H7 (cell line): ENCODE measurements around the gene MLH1. TPM values are rescaled to one million over a fixed set of nuclear protein-coding genes. Genes with fewer than 3 reads are reported as not detected.
"Not testable (repeated sequence)": the region's sequence is repeated elsewhere in the genome, so short reads cannot be mapped to it uniquely, and the experiment has no call there.

Experiments
- DNase-seq: peaks from one replicate; pipeline ENCODE4 v3.0.0; 2012
- H3K27me3 ChIP-seq: 2 replicates; pipeline ENCODE4 v1.6.0; 2011; ENCODE audit warnings: mild to moderate bottlenecking, low read length; ENCODE audit not compliant: control insufficient read depth, insufficient read depth
- H3K36me3 ChIP-seq: replicated peaks from 2 replicates; pipeline ENCODE4 v1.5.1; 2011; ENCODE audit warnings: low read length; ENCODE audit not compliant: control insufficient read depth, insufficient read depth
- H3K4me3 ChIP-seq: 2 replicates; pipeline ENCODE4 v1.5.1; 2011; ENCODE audit warnings: low read depth, mild to moderate bottlenecking, control low read depth, low read length, moderate library complexity; ENCODE audit not compliant: insufficient read depth
- total RNA-seq: library from RNA; depleted of rRNA; stranded (reverse); fragments of >200 nt; shearing (Covaris generic); gene quantifications from 2 replicates; pipeline ENCODE4 v1.2.3, GENCODE V29; 2014; rRNA removed

Gene MLH1
- total RNA-seq, result 46.4 and 55.7 TPM in 2 replicates

DNA sequence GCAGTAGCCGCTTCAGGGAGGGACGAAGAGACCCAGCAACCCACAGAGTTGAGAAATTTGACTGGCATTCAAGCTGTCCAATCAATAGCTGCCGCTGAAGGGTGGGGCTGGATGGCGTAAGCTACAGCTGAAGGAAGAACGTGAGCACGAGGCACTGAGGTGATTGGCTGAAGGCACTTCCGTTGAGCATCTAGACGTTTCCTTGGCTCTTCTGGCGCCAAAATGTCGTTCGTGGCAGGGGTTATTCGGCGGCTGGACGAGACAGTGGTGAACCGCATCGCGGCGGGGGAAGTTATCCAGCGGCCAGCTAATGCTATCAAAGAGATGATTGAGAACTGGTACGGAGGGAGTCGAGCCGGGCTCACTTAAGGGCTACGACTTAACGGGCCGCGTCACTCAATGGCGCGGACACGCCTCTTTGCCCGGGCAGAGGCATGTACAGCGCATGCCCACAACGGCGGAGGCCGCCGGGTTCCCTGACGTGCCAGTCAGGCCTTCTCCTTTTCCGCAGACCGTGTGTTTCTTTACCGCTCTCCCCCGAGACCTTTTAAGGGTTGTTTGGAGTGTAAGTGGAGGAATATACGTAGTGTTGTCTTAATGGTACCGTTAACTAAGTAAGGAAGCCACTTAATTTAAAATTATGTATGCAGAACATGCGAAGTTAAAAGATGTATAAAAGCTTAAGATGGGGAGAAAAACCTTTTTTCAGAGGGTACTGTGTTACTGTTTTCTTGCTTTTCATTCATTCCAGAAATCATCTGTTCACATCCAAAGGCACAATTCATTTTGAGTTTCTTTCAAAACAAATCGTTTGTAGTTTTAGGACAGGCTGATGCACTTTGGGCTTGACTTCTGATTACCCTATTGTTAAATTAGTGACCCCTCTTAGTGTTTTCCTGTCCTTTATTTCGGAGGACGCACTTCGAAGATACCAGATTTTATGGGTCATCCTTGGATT is at the start of gene MLH1:
Gene MLH1, plus strand, starts transcription at position 193 of the 958 bp plus-strand sequence. Its CDS starts 30 bp downstream, at position 223.
- peaks cover 6% of the 10 kb centered on the region; the same call in 1 of the 2 replicates for H3K36me3 ChIP-seq
- peak within 1 kb of the TSS; percentile 76 for H3K4me3 ChIP-seq
- DNase-seq, result peak; percentile 85
- no peaks in the 10 kb centered on the region for H3K27me3 ChIP-seq

- peaks cover 31% of the 10 kb centered on the region for H3K27me3 ChIP-seq
- no peaks in the 10 kb centered on the region for H3K36me3 ChIP-seq
- DNase-seq, result peak; percentile 57
- peak overlapping the region; percentile 63 for H3K4me3 ChIP-seq
Measured at GRCh38 chr3:36943601-36944000, 49.7 kb upstream of the MLH1 start.

- H3K4me3 ChIP-seq, result peak overlapping the region; percentile 63
- no peaks in the 10 kb centered on the region for H3K36me3 ChIP-seq
- peak; percentile 87 for DNase-seq
- peaks cover 31% of the 10 kb centered on the region for H3K27me3 ChIP-seq
Measured at GRCh38 chr3:36944012-36944640, 49.2 kb upstream of the MLH1 start.

DNA sequence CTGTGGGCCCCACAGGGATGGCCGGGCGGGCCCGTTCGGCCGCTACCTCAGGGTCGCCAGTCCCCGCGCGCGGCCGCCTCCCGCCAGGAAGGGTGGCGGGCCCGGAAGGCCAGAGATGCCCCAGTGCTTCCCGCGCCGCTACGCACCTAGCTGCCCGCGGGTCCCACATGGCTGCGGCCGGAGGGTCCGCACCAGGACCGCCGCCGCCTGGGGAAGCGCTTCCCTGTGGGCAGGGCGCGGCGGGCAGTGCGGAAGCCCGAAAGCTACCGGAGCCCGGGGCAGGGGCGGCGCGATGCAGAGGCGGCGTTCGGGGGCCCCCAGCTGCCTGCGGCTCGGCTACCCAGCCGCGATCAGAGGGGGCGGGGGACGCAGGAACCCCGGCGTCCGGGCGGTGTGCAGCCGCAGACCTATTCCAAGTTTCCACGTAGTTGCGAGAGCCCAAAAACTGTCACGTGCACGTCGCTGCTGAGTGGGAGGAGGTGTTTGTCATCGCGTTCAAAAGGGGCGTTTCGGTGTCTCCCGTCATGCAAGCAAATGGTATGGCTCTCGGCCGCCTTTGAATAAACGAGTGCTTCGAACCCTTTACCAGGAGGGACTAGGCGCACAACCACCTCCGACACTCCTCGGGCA is 48.6 kb upstream of the MLH1 start, which contains the start of gene TRANK1:
Gene TRANK1, minus strand, starts transcription at position 414 of the 630 bp plus-strand sequence. Its CDS starts 245 bp downstream, at position 169.
- Histone ChIP-seq H3K27me3 (peaks cover 31% of the 10 kb centered on the region), H3K36me3 (no peaks in the 10 kb centered on the region), H3K4me3 (peak within 1 kb of the TSS; percentile 63)
- peak; percentile 86 for DNase-seq

GRCh38 chr3:36945333-36945980 is 47.9 kb upstream of the MLH1 start:
- Histone ChIP-seq H3K27me3 (peaks cover 31% of the 10 kb centered on the region), H3K36me3 (no peaks in the 10 kb centered on the region), H3K4me3 (peak overlapping the region; percentile 63)
- DNase-seq, result no peak

- DNase-seq, H3K36me3 ChIP-seq, H3K4me3 ChIP-seq: not testable (repeated sequence)
- H3K27me3 ChIP-seq, result peaks cover 29% of the 10 kb centered on the region
Measured at GRCh38 chr3:36947814-36948213, 45.5 kb upstream of the MLH1 start.

- Histone ChIP-seq H3K4me3 (no peak overlapping the region), H3K36me3 (no peaks in the 10 kb centered on the region), H3K27me3 (no peaks in the 10 kb centered on the region)
- DNase-seq, result no peak
Measured at GRCh38 chr3:36954452-36955134, 38.7 kb upstream of the MLH1 start.

DNA sequence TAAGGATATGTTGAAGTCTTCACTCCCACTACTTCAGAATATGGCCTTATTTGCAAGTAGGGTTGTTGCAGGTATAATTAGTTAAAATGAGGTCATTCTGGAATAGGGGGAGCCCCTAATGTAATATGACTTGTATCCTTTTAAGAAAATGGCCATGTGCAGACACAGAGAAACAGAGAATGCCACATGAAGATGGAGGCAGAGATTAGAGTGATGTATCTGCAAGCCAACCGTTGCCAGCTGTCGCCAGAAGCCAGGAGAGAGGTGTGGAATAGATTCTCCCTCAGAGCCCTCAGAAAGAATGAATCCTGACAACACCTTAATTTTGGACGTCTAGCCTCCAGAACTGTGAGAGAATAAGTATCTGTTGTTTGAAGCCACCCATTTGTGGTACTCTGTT is 37.2 kb upstream of the MLH1 start:
- Histone ChIP-seq H3K36me3 (no peaks in the 10 kb centered on the region), H3K4me3 (no peak overlapping the region), H3K27me3 (no peaks in the 10 kb centered on the region)
- DNase-seq, result no peak

DNA sequence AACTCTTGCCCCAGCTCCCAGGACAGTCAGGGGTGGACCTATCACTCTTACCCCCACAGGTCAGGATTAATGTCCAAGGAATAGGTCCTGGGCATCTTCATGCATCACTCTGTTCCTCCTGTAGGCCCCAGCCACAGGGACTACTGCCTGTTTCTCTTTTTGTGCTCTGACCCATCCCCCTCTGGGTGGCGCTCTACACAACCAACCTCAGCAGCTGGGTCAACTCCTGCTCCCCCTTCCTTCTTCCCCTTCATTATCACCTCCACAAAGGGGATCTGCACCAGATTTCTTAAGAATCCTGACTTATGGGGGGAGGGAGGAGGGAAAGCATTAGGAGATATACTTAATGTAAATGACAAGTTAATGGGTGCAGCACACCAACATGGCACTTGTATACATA is 36.3 kb upstream of the MLH1 start:
- no peaks in the 10 kb centered on the region for H3K27me3 ChIP-seq

GRCh38 chr3:36957862-36958686 is 35.2 kb upstream of the MLH1 start:
- H3K27me3 ChIP-seq, result no peaks in the 10 kb centered on the region
- no peak overlapping the region for H3K4me3 ChIP-seq
- DNase-seq, result no peak
- H3K36me3 ChIP-seq, result no peaks in the 10 kb centered on the region

More for the DNA sequence above, 36.3 kb upstream of the MLH1 start:
- Histone ChIP-seq H3K4me3 (no peak overlapping the region), H3K36me3 (no peaks in the 10 kb centered on the region)
- peak; percentile 55 for DNase-seq

DNA sequence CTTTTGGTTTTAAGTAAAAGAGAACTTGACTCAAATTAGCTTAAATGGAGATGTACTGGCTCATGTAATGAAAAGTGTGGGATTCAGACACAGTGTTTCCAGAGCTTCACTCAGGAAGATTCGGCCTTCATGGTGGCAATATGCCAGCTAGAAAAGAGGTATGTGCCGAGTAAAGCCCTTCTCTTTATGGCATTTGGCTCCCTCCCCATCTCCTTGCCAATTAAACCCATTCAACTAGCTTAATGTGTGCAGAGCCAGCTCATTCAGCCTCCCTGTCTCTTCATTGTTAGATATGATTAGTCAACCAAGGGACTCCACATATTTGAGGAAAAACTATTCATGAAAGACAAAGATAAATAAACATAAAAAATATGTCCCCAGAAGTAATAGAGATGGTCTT is 33.5 kb upstream of the MLH1 start:
- H3K27me3 ChIP-seq, result no peaks in the 10 kb centered on the region
- H3K36me3 ChIP-seq, result no peaks in the 10 kb centered on the region
- H3K4me3 ChIP-seq, result no peak overlapping the region
- no peak for DNase-seq

DNA sequence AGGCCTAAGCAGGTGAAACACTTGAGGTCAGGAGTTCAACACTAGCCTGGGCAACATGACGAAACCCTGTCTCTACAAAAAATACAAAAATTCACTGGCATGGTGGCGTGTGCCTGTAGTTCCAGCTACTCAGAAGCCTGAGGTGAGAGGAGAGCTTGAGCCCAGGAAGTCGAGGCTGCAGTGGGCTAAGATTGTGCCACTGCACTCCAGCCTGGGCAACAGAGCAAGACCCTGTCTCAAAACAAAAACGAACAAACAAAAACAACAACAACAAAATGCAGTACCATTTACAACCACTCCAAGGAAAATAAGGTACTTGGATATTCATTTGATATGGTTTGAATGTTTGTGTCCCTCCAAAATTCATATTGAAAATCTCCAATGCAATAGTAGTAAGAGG is 32.8 kb upstream of the MLH1 start:
- no peak overlapping the region for H3K4me3 ChIP-seq
- H3K36me3 ChIP-seq, result no peaks in the 10 kb centered on the region
- H3K27me3 ChIP-seq, result no peaks in the 10 kb centered on the region
- no peak for DNase-seq

DNA sequence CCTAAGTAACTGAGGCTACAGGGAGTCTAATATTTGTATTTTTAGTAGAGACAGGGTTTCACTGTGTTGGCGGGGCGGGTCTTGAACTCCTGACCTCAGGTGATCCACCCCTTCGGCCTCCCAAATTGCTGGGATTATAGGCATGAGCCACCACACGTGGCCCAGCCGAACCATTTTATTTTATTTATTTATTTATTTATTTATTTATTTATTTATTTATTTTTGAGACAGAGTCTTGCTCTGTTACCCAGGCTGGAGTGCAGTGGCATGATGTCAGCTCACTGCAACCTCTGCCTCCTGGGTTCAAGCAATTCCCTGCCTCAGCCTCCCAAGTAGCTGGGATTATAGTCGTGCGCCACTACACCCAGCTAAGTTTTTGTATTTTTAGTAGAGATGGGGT is 30.3 kb upstream of the MLH1 start:
- H3K27me3 ChIP-seq, H3K4me3 ChIP-seq, DNase-seq, H3K36me3 ChIP-seq: not testable (repeated sequence)
